Measurements from ENCODE around the gene SPINT2.
"Not testable (repeated sequence)": the region's sequence is repeated elsewhere in the genome, so short reads cannot be mapped to it uniquely, and the experiment has no call there.

Gene SPINT2

DNA sequence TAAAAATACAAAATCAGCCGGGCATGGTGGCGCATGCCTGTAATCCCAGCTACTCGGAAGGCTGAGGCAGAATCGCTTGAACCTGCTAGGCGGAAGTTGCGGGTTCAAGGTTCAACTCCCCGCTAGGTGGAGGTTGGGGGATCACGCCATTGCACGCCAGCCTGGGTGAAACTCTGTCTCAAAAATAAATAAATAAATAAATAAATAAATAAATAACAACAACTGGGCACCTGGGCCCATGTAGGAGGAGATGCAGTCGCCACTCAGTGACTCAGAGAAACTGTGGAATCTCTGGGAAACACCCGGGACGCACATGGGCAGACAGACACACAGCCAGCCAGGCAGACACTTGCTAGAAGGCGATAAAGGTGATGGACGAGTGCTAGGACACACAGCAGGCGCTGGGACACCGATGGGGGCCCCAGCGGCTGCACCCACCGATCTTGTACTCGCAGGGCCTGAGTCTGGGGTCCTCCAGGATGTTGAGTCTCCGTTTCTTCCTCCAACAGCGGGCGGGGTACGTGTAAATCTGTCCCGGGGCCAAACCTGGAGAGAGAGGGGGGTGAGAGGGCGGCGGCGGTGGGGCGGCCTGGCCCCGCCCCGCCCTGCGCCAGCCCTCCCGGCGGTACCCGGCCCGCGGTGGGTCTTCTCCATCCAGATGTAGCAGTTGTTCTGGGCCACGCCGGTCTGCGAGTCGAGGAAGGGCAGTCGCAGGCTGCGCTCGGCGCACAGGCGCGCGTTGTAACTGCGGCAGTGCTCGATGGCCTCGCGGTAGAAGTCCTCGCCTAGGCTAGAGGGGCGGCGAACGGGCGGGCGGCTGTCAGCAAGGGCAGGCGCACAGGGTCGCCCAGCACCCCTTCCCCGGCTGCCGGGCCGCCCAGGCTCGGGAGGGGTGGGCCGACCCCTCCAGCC lies 42.2 kb upstream of the SPINT2 start:
- DNase-seq (ENCODE audit: low spot score), result no peak
- TF ChIP-seq, protein P1, sequence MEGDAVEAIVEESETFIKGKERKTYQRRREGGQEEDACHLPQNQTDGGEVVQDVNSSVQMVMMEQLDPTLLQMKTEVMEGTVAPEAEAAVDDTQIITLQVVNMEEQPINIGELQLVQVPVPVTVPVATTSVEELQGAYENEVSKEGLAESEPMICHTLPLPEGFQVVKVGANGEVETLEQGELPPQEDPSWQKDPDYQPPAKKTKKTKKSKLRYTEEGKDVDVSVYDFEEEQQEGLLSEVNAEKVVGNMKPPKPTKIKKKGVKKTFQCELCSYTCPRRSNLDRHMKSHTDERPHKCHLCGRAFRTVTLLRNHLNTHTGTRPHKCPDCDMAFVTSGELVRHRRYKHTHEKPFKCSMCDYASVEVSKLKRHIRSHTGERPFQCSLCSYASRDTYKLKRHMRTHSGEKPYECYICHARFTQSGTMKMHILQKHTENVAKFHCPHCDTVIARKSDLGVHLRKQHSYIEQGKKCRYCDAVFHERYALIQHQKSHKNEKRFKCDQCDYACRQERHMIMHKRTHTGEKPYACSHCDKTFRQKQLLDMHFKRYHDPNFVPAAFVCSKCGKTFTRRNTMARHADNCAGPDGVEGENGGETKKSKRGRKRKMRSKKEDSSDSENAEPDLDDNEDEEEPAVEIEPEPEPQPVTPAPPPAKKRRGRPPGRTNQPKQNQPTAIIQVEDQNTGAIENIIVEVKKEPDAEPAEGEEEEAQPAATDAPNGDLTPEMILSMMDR (IDR thresholded peaks at IDR 0.05; ENCODE audit: extremely low read depth, insufficient read depth, missing control alignments), result no peak
- in situ Hi-C loops (cut with MboI; ENCODE audit: low pct_unique_long_range_greater_than_20kb, low sequenced_read_pairs, unreplicated experiment), result no loop called here

DNA sequence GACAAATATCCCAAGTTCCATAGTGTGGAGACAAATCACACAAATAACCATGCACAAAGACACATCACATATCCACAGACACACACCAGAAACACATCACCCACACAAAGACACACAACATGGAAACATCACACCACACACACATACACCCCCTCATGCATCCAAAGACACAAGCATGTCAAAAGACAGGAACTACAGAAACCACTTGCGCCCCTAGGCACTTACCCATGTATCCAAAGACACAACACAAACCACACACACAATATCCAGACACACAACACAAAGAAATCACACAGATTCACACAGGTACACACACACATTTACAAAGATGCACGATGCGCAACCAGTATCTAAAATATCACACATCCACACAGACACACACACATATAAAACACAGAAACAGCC lies 41.3 kb upstream of the SPINT2 start:
- DNase-seq (ENCODE audit: low spot score), result no peak
- in situ Hi-C loops (cut with MboI; ENCODE audit: low pct_unique_long_range_greater_than_20kb, low sequenced_read_pairs, unreplicated experiment), result no loop called here
- TF ChIP-seq, protein P1 (IDR thresholded peaks at IDR 0.05; ENCODE audit: extremely low read depth, insufficient read depth, missing control alignments), result no peak

DNA sequence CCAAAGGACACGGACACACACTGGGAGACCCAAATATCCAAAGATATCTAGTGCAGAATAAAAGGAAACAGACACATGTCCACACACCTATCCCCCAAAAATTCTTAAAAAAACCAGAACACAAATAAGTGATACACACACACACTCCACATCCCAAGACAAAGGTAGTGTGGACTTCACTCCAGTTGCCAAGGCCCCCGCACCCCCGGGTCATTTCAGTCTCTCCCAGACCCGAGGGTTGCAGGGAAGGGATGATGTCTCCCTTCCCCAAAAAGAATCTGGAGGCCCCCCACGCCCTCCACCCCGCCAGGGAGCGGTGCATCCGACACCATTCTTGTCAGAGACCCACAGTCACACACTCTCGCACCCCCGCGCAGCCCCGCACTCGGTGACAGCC lies 40.8 kb upstream of the SPINT2 start:
- TF ChIP-seq, protein P1 (IDR thresholded peaks at IDR 0.05; ENCODE audit: extremely low read depth, insufficient read depth, missing control alignments), result no peak
- no peak for DNase-seq (ENCODE audit: low spot score)
- in situ Hi-C loops (cut with MboI; ENCODE audit: low pct_unique_long_range_greater_than_20kb, low sequenced_read_pairs, unreplicated experiment), result no loop called here

DNA sequence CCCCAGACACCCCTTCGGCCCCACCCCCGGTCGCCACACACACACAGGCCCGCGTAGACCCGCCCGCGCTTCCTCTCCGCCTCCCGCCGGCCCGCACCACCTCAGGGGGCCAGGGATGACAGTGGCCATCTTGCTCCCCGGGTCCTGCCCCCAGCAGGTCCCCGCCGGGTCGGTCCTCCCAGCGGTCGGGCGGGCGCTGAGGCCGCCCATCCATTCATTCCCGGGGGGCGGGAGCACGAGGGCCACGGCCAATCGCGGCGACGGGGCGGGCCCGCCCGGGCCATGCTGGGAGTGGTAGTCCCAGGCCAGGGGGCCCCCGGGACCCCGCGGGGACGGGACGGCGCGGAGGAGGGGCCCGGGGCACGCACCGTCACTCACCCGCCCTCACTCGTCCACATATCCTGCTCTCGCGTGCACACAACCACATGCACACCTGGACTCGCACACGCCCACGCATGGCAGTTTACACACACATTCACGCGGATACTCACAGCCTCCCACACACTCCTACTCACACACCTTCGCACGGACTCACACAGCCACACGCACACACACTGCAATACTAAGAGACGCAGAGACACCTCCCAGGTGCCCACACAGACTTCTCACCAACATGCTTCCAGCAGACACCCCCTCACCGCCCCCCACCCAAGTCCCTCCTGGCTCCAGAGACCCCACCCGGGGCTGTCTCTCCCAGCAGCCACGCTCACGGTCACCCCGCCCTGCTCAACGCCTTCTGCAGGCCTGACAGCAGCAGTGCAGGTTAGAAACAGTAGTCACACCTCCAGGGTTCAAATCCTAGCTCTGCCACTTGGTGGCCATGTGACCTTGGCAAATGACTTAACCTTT lies 40.1 kb upstream of the SPINT2 start, which contains the start of gene DPF1:
Gene DPF1 (minus strand): TSS at position 209 of the 849 bp plus-strand sequence. CDS start 80 bp downstream, at position 129.
- TF ChIP-seq, protein P1 (IDR thresholded peaks at IDR 0.05; ENCODE audit: extremely low read depth, insufficient read depth, missing control alignments), result peak; percentile 35
- DNase-seq (ENCODE audit: low spot score), result peak; percentile 98
- in situ Hi-C loops (cut with MboI; ENCODE audit: low pct_unique_long_range_greater_than_20kb, low sequenced_read_pairs, unreplicated experiment), result no loop called here

DNA sequence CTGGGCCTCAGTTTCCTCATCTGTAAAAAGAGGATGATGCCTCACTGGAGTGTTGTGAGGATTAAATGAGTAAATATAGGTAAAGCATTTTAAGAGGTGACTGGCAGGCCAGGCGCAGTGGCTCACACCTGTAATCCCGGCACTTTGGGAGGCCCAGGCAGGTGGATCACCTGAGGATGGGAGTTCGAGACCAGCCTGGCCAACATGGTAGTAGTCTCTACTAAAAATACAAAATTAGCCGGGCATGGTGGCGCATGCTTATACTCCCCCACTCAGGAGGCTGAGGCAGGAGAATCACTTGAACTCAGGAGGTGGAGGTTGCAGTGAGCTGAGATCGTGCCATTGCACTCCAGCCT lies 39.5 kb upstream of the SPINT2 start:
- DNase-seq (ENCODE audit: low spot score); in situ Hi-C loops (cut with MboI; ENCODE audit: low pct_unique_long_range_greater_than_20kb, low sequenced_read_pairs, unreplicated experiment): not testable (repeated sequence)

DNA sequence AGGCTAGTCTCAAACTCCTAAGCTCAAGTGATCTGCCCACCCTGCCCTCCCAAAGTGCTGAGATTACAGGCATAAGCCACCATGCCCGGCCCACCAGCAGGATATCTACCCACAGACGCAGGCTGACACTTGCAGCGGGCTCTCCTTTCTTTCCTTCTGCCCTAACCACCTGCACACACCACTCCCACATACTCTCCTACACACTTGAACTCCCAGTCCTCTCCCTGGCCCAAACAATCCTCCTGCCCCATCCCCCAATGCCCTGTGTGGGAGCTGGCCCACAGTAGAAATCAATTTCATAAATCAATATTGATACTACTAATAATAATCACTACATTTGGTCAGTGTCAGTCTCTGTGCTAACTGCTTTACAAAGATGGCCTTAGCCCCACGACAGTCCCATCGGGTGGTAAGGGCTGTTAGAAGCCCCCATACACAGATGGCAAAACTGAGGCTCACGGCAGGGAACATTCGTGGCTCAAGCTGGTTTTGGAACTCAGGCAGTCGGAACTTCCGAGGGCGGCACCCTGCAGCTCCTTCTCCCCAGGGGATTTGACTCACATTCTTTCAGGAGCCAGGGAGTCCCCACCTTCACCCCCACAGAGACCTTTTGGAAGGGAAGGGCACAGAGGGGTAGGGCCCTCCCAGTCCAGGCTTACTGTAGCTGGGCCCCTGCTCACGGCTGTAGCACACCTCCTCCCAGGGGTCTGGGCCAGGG lies 36.9 kb upstream of the SPINT2 start:
- no peak for DNase-seq (ENCODE audit: low spot score)
- in situ Hi-C loops (cut with MboI; ENCODE audit: low pct_unique_long_range_greater_than_20kb, low sequenced_read_pairs, unreplicated experiment), result no loop called here
- TF ChIP-seq, protein P1 (IDR thresholded peaks at IDR 0.05; ENCODE audit: extremely low read depth, insufficient read depth, missing control alignments), result no peak

All from GM13977 (cell line).